GM23338 (cell line): ENCODE data around the gene ATF6. TPM values are rescaled to one million over a fixed set of nuclear protein-coding genes. Genes with fewer than 3 reads are reported as not detected.

Experiments used
- ATAC-seq: fragments of 200-7000 bp; cut with Tn5 transposase; 3 replicates; pipeline ENCODE4 v1.9.1; 2020
- DNase-seq: peaks from one replicate; pipeline ENCODE4 v3.0.0-alpha.2; 2015; ENCODE audit warnings: low spot score
- H2AFZ ChIP-seq: fragments of 200-600 bp; sonication (generic); 2 replicates; pipeline ENCODE4 v1.8.0; 2016; ENCODE audit warnings: antibody characterized with exemption, mild to moderate bottlenecking, moderate library complexity
- H3F3A ChIP-seq: fragments of 200-600 bp; sonication (generic); replicated peaks from 2 replicates; pipeline ENCODE4 v1.8.0; 2017; ENCODE audit warnings: antibody characterized with exemption, mixed run types, low read depth
- H3K27ac ChIP-seq: fragments of 200-600 bp; sonication (generic); 2 replicates; pipeline ENCODE4 v1.6.1; 2016; ENCODE audit warnings: low read depth
- H3K27me3 ChIP-seq: fragments of 200-600 bp; sonication (generic); 2 replicates; pipeline ENCODE4 v1.8.0; 2016; ENCODE audit warnings: mild to moderate bottlenecking, mixed run types, moderate library complexity; ENCODE audit not compliant: insufficient read depth
- H3K36me3 ChIP-seq: fragments of 200-600 bp; sonication (generic); 2 replicates; pipeline ENCODE4 v1.8.0; 2016; ENCODE audit warnings: mild to moderate bottlenecking; ENCODE audit not compliant: insufficient read depth
- H3K4me1 ChIP-seq: fragments of 200-600 bp; sonication (generic); 2 replicates; pipeline ENCODE4 v1.8.0; 2016; ENCODE audit warnings: mild to moderate bottlenecking, moderate library complexity; ENCODE audit not compliant: insufficient read depth
- H3K4me2 ChIP-seq: fragments of 200-600 bp; sonication (generic); 2 replicates; pipeline ENCODE4 v1.7.1; 2017; ENCODE audit warnings: mixed run types
- H3K4me3 ChIP-seq: fragments of 200-600 bp; sonication (generic); 2 replicates; pipeline ENCODE4 v1.6.1; 2016; ENCODE audit warnings: mixed run types
- H3K79me2 ChIP-seq: fragments of 200-600 bp; sonication (generic); replicated peaks from 2 replicates; pipeline ENCODE4 v1.8.0; 2017; ENCODE audit warnings: mild to moderate bottlenecking; ENCODE audit not compliant: insufficient read depth
- H3K9me2 ChIP-seq: fragments of 200-600 bp; sonication (generic); 2 replicates; pipeline ENCODE4 v1.8.0; 2017; ENCODE audit not compliant: insufficient read depth
- H4K20me1 ChIP-seq: fragments of 200-600 bp; sonication (generic); replicated peaks from 2 replicates; pipeline ENCODE4 v1.8.0; 2017; ENCODE audit warnings: mild to moderate bottlenecking; ENCODE audit not compliant: insufficient read depth
- H3K27ac Mint-ChIP-seq: 2 replicates; pipeline ENCODE4 v1.8.0; 2020; ENCODE audit warnings: inconsistent platforms, mild to moderate bottlenecking, moderate library complexity, mixed read lengths
- H3K27me3 Mint-ChIP-seq: 3 replicates; pipeline ENCODE4 v1.8.0; 2022; ENCODE audit warnings: low read depth, mild to moderate bottlenecking, moderate library complexity, mixed read lengths, inconsistent platforms; ENCODE audit not compliant: insufficient read depth, poor library complexity
- H3K36me3 Mint-ChIP-seq: 3 replicates; pipeline ENCODE4 v1.8.0; 2021; ENCODE audit warnings: low read depth, mild to moderate bottlenecking, inconsistent platforms, moderate library complexity, mixed read lengths
- H3K4me1 Mint-ChIP-seq: 3 replicates; pipeline ENCODE4 v1.8.0; 2020; ENCODE audit warnings: mild to moderate bottlenecking, inconsistent platforms, mixed read lengths
- H3K4me3 Mint-ChIP-seq: 3 replicates; pipeline ENCODE4 v1.8.0; 2021; ENCODE audit warnings: moderate library complexity, mild to moderate bottlenecking, inconsistent platforms, mixed read lengths
- H3K9me3 Mint-ChIP-seq: 3 replicates; pipeline ENCODE4 v1.8.0; 2020; ENCODE audit warnings: moderate library complexity, mild to moderate bottlenecking, inconsistent platforms, mixed read lengths
- CREB1 ChIP-seq: fragments of 250-450 bp; sonication (Bioruptor Pico); IDR thresholded peaks from 2 replicates; pipeline ENCODE4 v1.5.0; 2020; ENCODE audit warnings: low read depth, mild to moderate bottlenecking, moderate library complexity
- ETS1 ChIP-seq: IDR thresholded peaks from 2 replicates; pipeline ENCODE4 v1.6.1; 2016; ENCODE audit warnings: antibody characterized with exemption
- EZH2 ChIP-seq: fragments of 200-600 bp; sonication (generic); IDR thresholded peaks from one replicate; pipeline ENCODE4 v1.8.0; 2017; ENCODE audit warnings: antibody characterized with exemption, mild to moderate bottlenecking, low read depth; ENCODE audit not compliant: unreplicated experiment
- JUNB ChIP-seq: IDR thresholded peaks from one replicate; pipeline ENCODE4 v1.6.1; 2016; ENCODE audit warnings: antibody characterized with exemption; ENCODE audit not compliant: unreplicated experiment
- NANOG ChIP-seq: IDR thresholded peaks from 2 replicates; pipeline ENCODE4 v1.6.1; 2016; ENCODE audit warnings: antibody characterized with exemption, borderline replicate concordance
- REST ChIP-seq: IDR thresholded peaks from one replicate; pipeline ENCODE4 v1.6.1; 2018; ENCODE audit warnings: antibody characterized with exemption; ENCODE audit not compliant: unreplicated experiment
- STAT1 ChIP-seq: IDR thresholded peaks from one replicate; pipeline ENCODE4 v1.6.1; 2016; ENCODE audit warnings: antibody characterized with exemption; ENCODE audit not compliant: unreplicated experiment
- ZNF114 ChIP-seq: fragments of 250-450 bp; sonication (Bioruptor Pico); IDR thresholded peaks from 2 replicates; pipeline ENCODE4 v1.5.0; 2020; ENCODE audit warnings: mild to moderate bottlenecking, moderate library complexity
- ZNF331 ChIP-seq: fragments of 250-450 bp; sonication (Bioruptor Pico); IDR thresholded peaks from 2 replicates; pipeline ENCODE4 v1.5.0; 2020; ENCODE audit warnings: low read depth, mild to moderate bottlenecking, moderate library complexity
- ZNF462 ChIP-seq: fragments of 250-450 bp; sonication (Bioruptor Pico); IDR thresholded peaks from 2 replicates; pipeline ENCODE4 v1.5.0; 2020; ENCODE audit warnings: mild to moderate bottlenecking, moderate library complexity
- polyA plus RNA-seq: library from polyadenylated mRNA; unstranded; fragments of >200 nt; fragmentation: Nextera tagmentation; extraction: Ambion mirVana; gene quantifications from 2 replicates; pipeline ENCODE4 v1.2.1, GENCODE V29; 2016
- total RNA-seq: library from RNA; depleted of rRNA; stranded (reverse); fragments of >200 nt; shearing (Covaris generic); gene quantifications from 2 replicates; pipeline ENCODE4 v1.2.3, GENCODE V29; 2014

Gene ATF6
- total and polyA plus RNA-seq, 2 experiments from 2014 or later, result 5.0 to 13.5 TPM

DNA sequence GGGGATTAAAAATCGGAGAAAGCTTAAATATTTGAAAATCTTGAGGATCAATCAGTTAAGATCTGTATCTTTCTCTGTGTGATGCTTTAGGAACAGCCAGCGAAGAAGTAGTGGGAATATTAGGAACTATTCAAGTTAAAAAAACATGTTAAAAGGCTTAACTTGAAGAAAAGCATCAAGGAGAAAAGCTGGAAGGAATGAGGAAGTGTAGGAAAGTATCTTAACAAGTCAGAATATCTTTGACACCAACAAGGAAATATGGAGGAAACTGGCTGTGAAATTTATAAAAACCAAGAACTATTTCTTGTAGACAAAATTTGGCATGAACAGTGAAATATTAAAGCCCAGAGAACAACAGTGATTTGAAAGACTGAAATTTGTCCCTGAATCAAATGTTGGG, 60.4 kb downstream of the ATF6 start:
- no peaks in the 10 kb centered on the region; the same call in 1 of the 3 replicates for H3K4me1 Mint-ChIP-seq
- TF ChIP-seq ZNF331 (CRISPR knock-in tag) (no peak), ETS1 (no peak), ZNF114 (CRISPR knock-in tag) (no peak), EZH2 (no peak), STAT1 (no peak)
- no peak overlapping the region for H3K4me3 ChIP-seq

DNA sequence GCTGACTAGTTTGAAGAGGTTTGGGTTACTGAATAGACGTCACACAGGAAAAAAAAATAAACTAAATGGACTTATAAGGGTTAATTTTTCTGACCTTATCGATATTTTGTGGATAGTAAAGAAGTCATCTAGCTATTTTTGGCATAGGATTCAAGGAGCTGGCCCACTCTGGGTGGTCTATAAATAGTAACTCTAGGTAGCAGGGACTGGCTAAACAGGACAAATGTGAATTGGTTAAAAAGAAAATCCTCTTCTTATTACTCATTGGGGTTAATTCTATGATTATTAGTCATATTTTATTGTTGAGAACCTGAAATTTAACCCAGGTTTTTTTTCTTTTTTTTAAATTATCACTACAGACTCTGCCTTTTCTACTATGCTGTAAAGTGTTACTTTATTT, 61.7 kb downstream of the ATF6 start:
- H3K36me3 ChIP-seq, result no peaks in the 10 kb centered on the region; the same call in 1 of the 2 replicates
- ATAC-seq, result no peak
- Mint-ChIP-seq H3K4me1 (no peaks in the 10 kb centered on the region; the same call in 1 of the 3 replicates), H3K9me3 (peaks cover 27% of the 10 kb centered on the region), H3K27me3 (no peaks in the 10 kb centered on the region), H3K36me3 (peaks cover 30% of the 10 kb centered on the region; the same call in 2 of the 3 replicates), H3K4me3 (no peak overlapping the region), H3K27ac (no peak overlapping the region)
- H3F3A ChIP-seq, result no peaks in the 10 kb centered on the region
- H4K20me1 ChIP-seq, result no peaks in the 10 kb centered on the region
- H3K4me2 ChIP-seq, result no peak overlapping the region
- no peak overlapping the region for H2AFZ ChIP-seq
- no peak overlapping the region for H3K4me3 ChIP-seq
- DNase-seq, result no peak
- H3K9me2 ChIP-seq, result no peaks in the 10 kb centered on the region
- peaks cover 6% of the 10 kb centered on the region for H3K4me1 ChIP-seq
- no peaks in the 10 kb centered on the region for H3K79me2 ChIP-seq
- H3K27me3 ChIP-seq, result no peaks in the 10 kb centered on the region
- no peak overlapping the region for H3K27ac ChIP-seq
- TF ChIP-seq ZNF462 (CRISPR knock-in tag) (no peak), REST (no peak), ETS1 (no peak), STAT1 (no peak), ZNF331 (CRISPR knock-in tag) (no peak), CREB1 (CRISPR knock-in tag) (no peak), JUNB (no peak), NANOG (no peak), ZNF114 (CRISPR knock-in tag) (no peak)

More for the DNA sequence above, 60.4 kb downstream of the ATF6 start:
- peaks cover 6% of the 10 kb centered on the region for H3K4me1 ChIP-seq
- H2AFZ ChIP-seq, result no peak overlapping the region
- no peak overlapping the region for H3K27ac ChIP-seq
- no peaks in the 10 kb centered on the region for H3K27me3 ChIP-seq
- DNase-seq, result no peak
- Mint-ChIP-seq H3K27me3 (no peaks in the 10 kb centered on the region), H3K36me3 (peaks cover 21% of the 10 kb centered on the region; the same call in 2 of the 3 replicates), H3K9me3 (peaks cover 15% of the 10 kb centered on the region), H3K27ac (no peak overlapping the region), H3K4me3 (no peak overlapping the region)
- no peaks in the 10 kb centered on the region; the same call in 1 of the 2 replicates for H3K36me3 ChIP-seq
- no peaks in the 10 kb centered on the region for H3K79me2 ChIP-seq
- ATAC-seq, result no peak
- no peaks in the 10 kb centered on the region for H3F3A ChIP-seq
- no peak overlapping the region for H3K4me2 ChIP-seq
- H4K20me1 ChIP-seq, result no peaks in the 10 kb centered on the region
- no peaks in the 10 kb centered on the region for H3K9me2 ChIP-seq
